ENCODE results near the gene A3GALT2. TPM values are rescaled to one million over a fixed set of nuclear protein-coding genes. Genes with fewer than 3 reads are reported as not detected.

Gene A3GALT2
- total RNA-seq: not detected

GRCh38 chr1:33320619-33321165, at the start of gene A3GALT2:
A3GALT2 (minus strand) TSS chr1:33321098; CDS start chr1:33321098, 0 bp downstream.
- H3K36me3 ChIP-seq: peaks cover 9 to 34% of the 10 kb centered on the region in 2 donors
- intact Hi-C loops (cut with DNase I): no loop called here
- H3K27me3 ChIP-seq: no peaks in the 10 kb centered on the region
- H3K4me3 ChIP-seq: no peak within 1 kb of the TSS
- no peaks in the 10 kb centered on the region for H3K9me3 ChIP-seq
- no peak within 1 kb of the TSS for H3K27ac ChIP-seq
- DNase-seq (ENCODE audit: extremely low spot score in 2 of 2): no peak
- no peak for TF ChIP-seq POLR2AphosphoS5 (IDR thresholded peaks at IDR 0.05; ENCODE audit: insufficient read depth in 1 of 2, low read depth in 1 of 2)
- no peak for TF ChIP-seq CTCF (IDR thresholded peaks at IDR 0.05)
- no peak for TF ChIP-seq POLR2A (IDR thresholded peaks at IDR 0.05)
- no peaks in the 10 kb centered on the region for H3K4me1 ChIP-seq

GRCh38 chr1:33370301-33370700, 49.4 kb upstream of the A3GALT2 start:
- H3K27ac ChIP-seq: no peak overlapping the region
- TF ChIP-seq POLR2AphosphoS5 (IDR thresholded peaks at IDR 0.05; ENCODE audit: insufficient read depth in 1 of 2, low read depth in 1 of 2): no peak
- no peak for TF ChIP-seq CTCF (IDR thresholded peaks at IDR 0.05)
- TF ChIP-seq POLR2A (IDR thresholded peaks at IDR 0.05): no peak
- H3K9me3 ChIP-seq: no peaks in the 10 kb centered on the region
- intact Hi-C loops (cut with DNase I): no loop called here
- H3K36me3 ChIP-seq: no peaks in the 10 kb centered on the region
- H3K4me1 ChIP-seq: peaks cover 28% of the 10 kb centered on the region
- H3K27me3 ChIP-seq: no peaks in the 10 kb centered on the region
- no peak overlapping the region for H3K4me3 ChIP-seq
- no peak for DNase-seq (ENCODE audit: extremely low spot score in 2 of 2)

GRCh38 chr1:33369764-33370163, 48.9 kb upstream of the A3GALT2 start:
- Histone ChIP-seq H3K27ac (no peak overlapping the region), H3K9me3 (no peaks in the 10 kb centered on the region), H3K27me3 (no peaks in the 10 kb centered on the region), H3K4me3 (no peak overlapping the region), H3K4me1 (peaks cover 33% of the 10 kb centered on the region), H3K36me3 (no peaks in the 10 kb centered on the region)
- DNase-seq (ENCODE audit: extremely low spot score in 2 of 2): no peak
- TF ChIP-seq POLR2AphosphoS5 (IDR thresholded peaks at IDR 0.05; ENCODE audit: insufficient read depth in 1 of 2, low read depth in 1 of 2): no peak
- TF ChIP-seq POLR2A (IDR thresholded peaks at IDR 0.05): no peak
- no peak for TF ChIP-seq CTCF (IDR thresholded peaks at IDR 0.05)
- intact Hi-C loops (cut with DNase I): loop anchor here (5.0 to 10.0 kb wide), 2 partner anchors 72 to 95 kb away; no protein-coding TSS in a partner anchor

- no peak overlapping the region for H3K27ac ChIP-seq
- no peak for DNase-seq (ENCODE audit: extremely low spot score in 2 of 2)
- H3K27me3 ChIP-seq: no peaks in the 10 kb centered on the region
- H3K4me1 ChIP-seq: peaks cover 40% of the 10 kb centered on the region
- no peak overlapping the region for H3K4me3 ChIP-seq
- TF ChIP-seq POLR2A (IDR thresholded peaks at IDR 0.05) (no peak), CTCF (IDR thresholded peaks at IDR 0.05) (no peak), POLR2AphosphoS5 (IDR thresholded peaks at IDR 0.05; ENCODE audit: insufficient read depth in 1 of 2, low read depth in 1 of 2) (no peak)
- intact Hi-C loops (cut with DNase I): loop anchor here (5.0 to 10.0 kb wide), 2 partner anchors 72 to 96 kb away; no protein-coding TSS in a partner anchor
- H3K36me3 ChIP-seq: no peaks in the 10 kb centered on the region
- H3K9me3 ChIP-seq: no peaks in the 10 kb centered on the region
These were observed 48.2 kb upstream of the A3GALT2 start for GRCh38 chr1:33369081-33369480.

- intact Hi-C loops (cut with DNase I): loop anchor here (5.0 to 10.0 kb wide), 2 partner anchors 71 to 96 kb away; no protein-coding TSS in a partner anchor
- H3K27ac ChIP-seq: no peak overlapping the region
- H3K36me3 ChIP-seq: no peaks in the 10 kb centered on the region
- no peak overlapping the region for H3K4me3 ChIP-seq
- no peaks in the 10 kb centered on the region for H3K9me3 ChIP-seq
- TF ChIP-seq CTCF (IDR thresholded peaks at IDR 0.05): no peak
- TF ChIP-seq POLR2A (IDR thresholded peaks at IDR 0.05): no peak
- no peak for TF ChIP-seq POLR2AphosphoS5 (IDR thresholded peaks at IDR 0.05; ENCODE audit: insufficient read depth in 1 of 2, low read depth in 1 of 2)
- DNase-seq (ENCODE audit: extremely low spot score in 2 of 2): no peak
- no peaks in the 10 kb centered on the region for H3K27me3 ChIP-seq
- H3K4me1 ChIP-seq: peaks cover 47% of the 10 kb centered on the region
These were observed 47.5 kb upstream of the A3GALT2 start for GRCh38 chr1:33368431-33368830.

Measured in vagina (tissue), 2 donors.